Activated naive CD8-positive, alpha-beta T cell treated with anti-CD3 and anti-CD28 coated beads, Interleukin-2, amount 10 ng/mL, durations not matched to agents 7 days and 5 days (primary cell): ENCODE results near the gene SDR39U1. TPM values are rescaled to one million over a fixed set of nuclear protein-coding genes. Genes with fewer than 3 reads are reported as not detected.

ENCODE experiments used
- ATAC-seq: fragments of 150-1000 bp; cut with Tn5 transposase; one replicate; pipeline ENCODE4 v1.10.0; 2021; ENCODE audit warnings: low read depth, moderate library complexity
- POLR2A ChIA-PET: fragments of 350-600 bp; sonication (Branson Sonifier 250); formaldehyde crosslinking; loops from one replicate; lab custom pipeline; 2021; ENCODE audit warnings: antibody characterized with exemption; lab: Charles Lee
- DNase-seq: peaks from one replicate; pipeline ENCODE4 v3.0.0; 2021
- H3K27ac Mint-ChIP-seq: one replicate; pipeline ENCODE4 v1.8.0; 2022; ENCODE audit warnings: mild to moderate bottlenecking, mixed read lengths
- H3K27me3 Mint-ChIP-seq: one replicate; pipeline ENCODE4 v1.8.0; 2022; ENCODE audit warnings: mild to moderate bottlenecking, moderate library complexity, mixed read lengths
- H3K36me3 Mint-ChIP-seq: one replicate; pipeline ENCODE4 v1.8.0; 2021; ENCODE audit warnings: mild to moderate bottlenecking, mixed read lengths
- H3K4me1 Mint-ChIP-seq: one replicate; pipeline ENCODE4 v1.8.0; 2021; ENCODE audit warnings: mixed read lengths
- H3K4me3 Mint-ChIP-seq: one replicate; pipeline ENCODE4 v1.8.0; 2022; ENCODE audit warnings: mild to moderate bottlenecking, moderate library complexity, mixed read lengths
- H3K9me3 Mint-ChIP-seq: one replicate; pipeline ENCODE4 v1.8.0; 2021; ENCODE audit warnings: mixed read lengths
- total RNA-seq, 2 experiments: library from RNA; stranded (reverse); gene quantifications; one replicate each; pipeline ENCODE4 v1.2.3, GENCODE V29; 2021

SDR39U1 gene
- total RNA-seq, 2 experiments from 2014 or later: 75.7 to 79.5 TPM

DNA sequence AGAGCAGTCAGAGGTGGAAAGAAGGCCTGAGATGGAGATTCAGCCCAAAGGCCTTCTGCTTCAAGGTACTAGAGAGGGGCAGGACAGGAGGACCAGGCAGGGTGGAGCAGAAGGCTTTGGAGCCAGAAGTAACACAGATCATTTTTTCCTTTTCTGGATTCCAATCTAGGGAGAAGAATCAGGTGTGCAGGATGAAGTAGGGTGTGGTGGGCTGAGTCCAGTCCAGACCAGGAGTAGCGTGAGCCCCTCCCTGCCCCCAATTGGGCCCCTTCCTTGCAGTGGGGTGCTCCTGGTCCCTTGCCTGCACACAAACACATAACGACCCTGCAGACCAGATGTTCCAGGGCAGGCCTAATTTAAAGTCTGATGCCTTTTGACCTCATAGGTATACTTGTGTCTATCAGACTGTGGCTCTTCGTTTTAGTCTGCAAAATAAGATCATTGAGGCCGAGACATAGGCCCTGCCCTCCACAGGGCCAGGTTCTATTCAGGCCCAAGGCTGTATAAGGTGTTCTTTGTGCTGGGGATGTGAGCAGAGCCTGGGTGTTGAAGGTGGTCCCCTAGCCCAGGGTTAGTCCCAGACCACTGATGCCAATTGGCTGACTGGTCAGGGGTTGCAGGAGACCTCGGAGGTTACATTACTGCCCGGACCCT lies 44.8 kb downstream of the SDR39U1 start:
- Mint-ChIP-seq H3K36me3 (no peaks in the 10 kb centered on the region), H3K4me1 (peaks cover 10% of the 10 kb centered on the region), H3K27me3 (peaks cover 46% of the 10 kb centered on the region), H3K9me3 (no peaks in the 10 kb centered on the region), H3K4me3 (no peak overlapping the region), H3K27ac (no peak overlapping the region)
- ATAC-seq: no peak
- POLR2A ChIA-PET: no interaction called here
- no peak for DNase-seq

DNA sequence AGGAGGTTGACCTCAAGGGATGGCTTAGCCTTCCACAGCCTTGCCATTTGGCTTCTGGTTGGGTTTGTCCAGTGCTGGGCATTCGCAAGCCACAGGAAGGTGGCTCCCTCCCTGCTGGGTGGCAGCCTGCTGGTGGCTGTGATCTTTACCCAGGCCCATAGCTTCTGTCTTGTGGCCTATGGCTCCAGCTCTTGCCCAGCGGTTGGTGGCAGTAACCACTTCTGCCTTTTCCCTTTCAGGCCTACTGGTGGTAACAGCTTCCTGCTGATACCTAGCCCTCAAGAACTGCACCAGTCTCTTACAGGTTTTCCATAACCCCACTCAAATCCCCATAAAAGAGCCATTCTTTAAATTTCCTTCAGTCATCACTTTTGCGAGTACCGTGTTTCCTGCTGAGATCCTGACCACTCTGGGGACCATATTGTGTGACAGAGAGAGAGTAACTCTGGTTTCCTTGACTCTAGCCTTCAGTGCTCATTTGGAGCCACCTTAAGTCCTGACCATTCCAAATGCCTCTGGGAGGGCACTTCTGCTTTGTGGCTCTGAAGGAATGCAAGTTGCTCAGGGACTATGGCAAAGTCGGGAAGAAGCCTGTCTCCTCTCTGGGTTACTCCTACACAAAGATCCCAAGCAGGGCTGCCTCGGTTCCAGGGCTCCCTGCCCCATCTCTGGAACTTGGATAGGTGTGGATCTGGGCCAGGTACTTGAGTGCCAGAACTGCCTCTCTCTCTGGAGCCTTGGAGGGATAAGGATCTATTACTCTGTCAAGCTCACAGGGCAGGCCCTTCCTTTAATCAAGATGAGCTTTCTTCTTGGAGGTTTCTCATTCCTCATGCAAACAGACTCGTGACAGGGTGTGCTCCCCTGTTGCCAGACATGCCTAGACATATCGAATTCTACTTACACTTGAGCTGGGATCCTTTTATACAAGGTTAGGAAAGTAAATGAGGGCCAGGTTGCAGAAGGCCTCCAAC lies 46.7 kb downstream of the SDR39U1 start:
- peaks cover 11% of the 10 kb centered on the region for H3K4me1 Mint-ChIP-seq
- ATAC-seq (no peak), DNase-seq (no peak)
- H3K4me3 Mint-ChIP-seq: no peak overlapping the region
- POLR2A ChIA-PET: interaction anchor here (1.4 to 1.6 kb wide), 2 partner anchors 34 to 62 kb away, joined by 5 to 6 read pairs; partner anchors contain the start of genes CBLN3 and KHNYN
- H3K27me3 Mint-ChIP-seq: peaks cover 42% of the 10 kb centered on the region
- H3K9me3 Mint-ChIP-seq: no peaks in the 10 kb centered on the region
- H3K27ac Mint-ChIP-seq: no peak overlapping the region
- no peaks in the 10 kb centered on the region for H3K36me3 Mint-ChIP-seq

DNA sequence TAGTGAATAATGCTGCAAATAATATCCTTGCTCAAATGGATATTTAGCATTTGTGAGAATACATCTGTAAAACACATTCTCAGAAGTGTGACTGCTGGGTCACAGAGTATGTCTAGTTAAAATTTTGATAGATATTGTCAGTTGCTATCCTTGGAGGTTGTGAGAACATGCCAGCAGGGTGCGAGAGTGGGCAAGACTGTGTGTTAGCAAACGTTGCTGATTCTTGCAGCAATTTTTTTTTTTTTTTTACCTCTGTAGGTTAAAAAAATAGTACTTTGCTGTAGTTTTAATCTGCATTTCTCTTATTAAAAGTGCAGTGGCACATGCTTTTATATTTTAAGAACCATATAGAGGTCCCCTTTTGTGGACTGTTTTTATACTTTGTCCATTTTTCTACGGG lies 48.3 kb downstream of the SDR39U1 start:
- no peak for ATAC-seq
- H3K27ac Mint-ChIP-seq: no peak overlapping the region
- H3K4me3 Mint-ChIP-seq: no peak overlapping the region
- H3K27me3 Mint-ChIP-seq: peaks cover 41% of the 10 kb centered on the region
- no peaks in the 10 kb centered on the region for H3K9me3 Mint-ChIP-seq
- H3K36me3 Mint-ChIP-seq: no peaks in the 10 kb centered on the region
- peaks cover 10% of the 10 kb centered on the region for H3K4me1 Mint-ChIP-seq
- no peak for DNase-seq
- POLR2A ChIA-PET: no interaction called here

DNA sequence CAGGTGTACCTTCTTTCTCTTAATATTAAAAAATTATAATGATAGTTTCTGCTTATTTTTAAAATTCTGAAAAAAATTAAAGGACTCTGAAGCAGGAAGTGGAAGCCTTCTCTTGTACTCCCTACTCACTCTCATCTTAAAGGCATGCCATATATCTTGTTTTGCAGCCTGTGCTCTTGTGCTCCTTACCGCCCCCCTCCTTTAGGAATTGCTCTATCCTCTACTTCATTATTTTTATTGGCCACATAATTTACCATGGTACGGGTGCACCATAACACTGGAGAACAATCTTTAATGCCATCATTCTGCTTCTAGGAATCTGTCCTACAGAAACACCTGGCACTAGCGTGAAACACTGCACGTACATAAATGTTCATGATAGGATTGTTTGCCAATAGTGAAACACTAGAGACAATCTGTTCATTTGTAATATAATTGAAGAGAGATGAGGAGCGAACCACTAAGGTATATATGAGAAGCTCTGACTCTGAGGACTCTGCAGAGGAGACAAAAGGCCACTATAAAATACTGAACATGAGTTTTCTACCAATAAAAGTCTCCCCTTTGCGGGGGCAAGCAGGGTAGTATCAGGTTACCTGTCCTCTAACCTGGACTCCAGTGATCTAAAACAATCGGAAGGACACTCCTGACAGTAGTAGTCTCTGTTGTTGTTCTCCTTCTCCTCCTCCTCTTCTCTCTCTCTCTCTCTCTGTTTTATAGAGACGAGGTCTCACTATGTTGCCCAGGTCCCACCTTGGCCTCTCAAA lies 50.1 kb downstream of the SDR39U1 start:
- H3K9me3 Mint-ChIP-seq: no peaks in the 10 kb centered on the region
- no peaks in the 10 kb centered on the region for H3K36me3 Mint-ChIP-seq
- H3K27me3 Mint-ChIP-seq: peaks cover 56% of the 10 kb centered on the region
- H3K4me1 Mint-ChIP-seq: peaks cover 10% of the 10 kb centered on the region
- no peak overlapping the region for H3K27ac Mint-ChIP-seq
- no peak overlapping the region for H3K4me3 Mint-ChIP-seq
- ATAC-seq (no peak), DNase-seq (no peak)
- POLR2A ChIA-PET: no interaction called here

DNA sequence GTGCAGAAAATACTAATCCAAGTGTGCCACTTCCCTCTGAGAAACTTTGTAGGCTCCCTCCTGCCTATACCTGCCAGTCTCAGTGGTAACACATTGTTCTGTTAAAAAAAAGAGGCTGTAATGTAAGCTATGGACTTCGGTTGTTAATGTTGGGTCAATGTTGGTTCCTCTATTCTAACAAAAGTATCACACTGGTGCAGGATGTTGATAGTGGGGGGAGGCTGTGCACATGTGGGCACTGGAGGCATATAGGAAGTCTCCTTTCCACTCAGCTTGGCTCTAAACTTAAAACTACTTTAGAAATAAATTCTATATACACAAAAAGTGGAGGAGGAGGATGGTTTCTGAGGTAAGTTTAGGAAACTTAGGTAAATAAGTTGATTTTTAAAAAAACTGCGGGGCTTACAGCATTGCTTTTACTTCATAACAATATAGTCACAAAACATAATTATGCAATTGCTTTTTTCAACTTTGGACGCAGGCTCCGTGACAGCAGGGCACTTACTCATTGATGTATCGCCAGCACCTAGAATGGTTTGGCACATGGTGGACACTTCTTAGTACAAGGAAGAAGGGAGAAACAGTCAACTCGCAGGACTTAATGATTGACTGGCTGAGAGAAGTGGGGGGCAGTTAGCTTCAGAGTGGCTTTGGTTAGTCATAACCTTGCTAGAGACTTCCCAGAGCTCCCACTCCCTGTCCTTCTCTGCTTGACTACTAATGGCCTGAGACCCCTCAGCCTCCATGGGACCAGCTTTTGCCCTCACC lies 51.7 kb downstream of the SDR39U1 start:
- H3K4me3 Mint-ChIP-seq: no peak overlapping the region
- H3K9me3 Mint-ChIP-seq: no peaks in the 10 kb centered on the region
- peaks cover 7% of the 10 kb centered on the region for H3K4me1 Mint-ChIP-seq
- DNase-seq (no peak), ATAC-seq (no peak)
- POLR2A ChIA-PET: no interaction called here
- H3K27ac Mint-ChIP-seq: no peak overlapping the region
- no peaks in the 10 kb centered on the region for H3K36me3 Mint-ChIP-seq
- H3K27me3 Mint-ChIP-seq: peaks cover 51% of the 10 kb centered on the region

Other genes with a start within 250 kb of the SDR39U1 start
- 10 to 100 TPM; 28.9 to 29.6 TPM for gene TM9SF1, start 247.3 kb downstream of the SDR39U1 start, total RNA-seq
- under 1 TPM; 0.43 to 0.53 TPM for gene TSSK4, start 237.1 kb downstream of the SDR39U1 start, total RNA-seq
- gene CHMP4A, start 229.3 kb downstream of the SDR39U1 start, total RNA-seq: 10 to 100 TPM; 93.6 to 97.8 TPM
- gene MDP1, start 226.7 kb downstream of the SDR39U1 start, total RNA-seq: 10 to 100 TPM; 11.9 to 15.4 TPM
- 100 to 1,000 TPM; 179 to 196 TPM for gene NEDD8, start 210.4 kb downstream of the SDR39U1 start, total RNA-seq
- gene GMPR2, start 209.8 kb downstream of the SDR39U1 start, total RNA-seq: 10 to 100 TPM; 76.6 to 82.2 TPM
- gene TINF2, start 200.2 kb downstream of the SDR39U1 start, total RNA-seq: 100 to 1,000 TPM; 122 to 124 TPM
- gene TGM1, start 179.6 kb downstream of the SDR39U1 start, total RNA-seq: 1 to 10 TPM; 5.7 to 5.8 TPM
- 10 to 100 TPM; 42.1 to 48.8 TPM for gene RABGGTA, start 171.2 kb downstream of the SDR39U1 start, total RNA-seq
- gene DHRS1, start 143.0 kb downstream of the SDR39U1 start, total RNA-seq: 10 to 100 TPM; 36.0 to 41.9 TPM
- 10 to 100 TPM; 28.7 to 31.1 TPM for gene NOP9, start 142.9 kb downstream of the SDR39U1 start, total RNA-seq
- gene CIDEB, start 134.8 kb downstream of the SDR39U1 start, total RNA-seq: 10 to 100 TPM; 33.7 to 34.8 TPM
- gene LTB4R2, start 132.6 kb downstream of the SDR39U1 start, total RNA-seq: 10 to 100 TPM; 19.4 to 21.2 TPM
- 10 to 100 TPM; 27.0 to 27.8 TPM for gene LTB4R, start 131.3 kb downstream of the SDR39U1 start, total RNA-seq
- gene ADCY4, start 107.7 kb downstream of the SDR39U1 start, total RNA-seq: 1 to 10 TPM; 4.4 to 6.3 TPM
- 10 to 100 TPM; 41.1 to 43.7 TPM for gene RIPK3, start 102.8 kb downstream of the SDR39U1 start, total RNA-seq
- not detected for gene NFATC4, start 74.6 kb downstream of the SDR39U1 start, total RNA-seq
- under 1 TPM; 0.34 to 0.42 TPM for gene NYNRIN, start 43.8 kb downstream of the SDR39U1 start, total RNA-seq
- gene CBLN3, start 13.1 kb downstream of the SDR39U1 start, total RNA-seq: 1 to 10 TPM; 3.2 to 3.8 TPM
- 100 to 1,000 TPM; 104 to 105 TPM for gene KHNYN, start 12.8 kb downstream of the SDR39U1 start, total RNA-seq
- gene CMA1, start 65.5 kb upstream of the SDR39U1 start, total RNA-seq: under 1 TPM; 0.33 to 0.51 TPM
- not detected for gene CTSG, start 133.5 kb upstream of the SDR39U1 start, total RNA-seq
- gene GZMH, start 166.9 kb upstream of the SDR39U1 start, total RNA-seq: 1 to 10 TPM; 4.9 to 5.7 TPM
- 100 to 1,000 TPM; 195 to 217 TPM for gene GZMB, start 191.4 kb upstream of the SDR39U1 start, total RNA-seq